Activated CD4-positive, alpha-beta T cell treated with anti-CD3 and anti-CD28 coated beads, Interleukin-2, amount 10 ng/mL, durations not matched to agents 7 days and 5 days (primary cell): ENCODE measurements around the gene NVL. TPM values are rescaled to one million over a fixed set of nuclear protein-coding genes. Genes with fewer than 3 reads are reported as not detected.
"Not testable (repeated sequence)": the region's sequence is repeated elsewhere in the genome, so short reads cannot be mapped to it uniquely, and the experiment has no call there.

Experiments used
- CTCF ChIA-PET: fragments of 350-600 bp; sonication (Branson Sonifier 250); formaldehyde crosslinking; loops from one replicate; lab custom pipeline; 2021; ENCODE audit warnings: antibody characterized with exemption; lab: Charles Lee
- POLR2A ChIA-PET: fragments of 350-600 bp; sonication (Branson Sonifier 250); formaldehyde crosslinking; loops from one replicate; lab custom pipeline; 2021; ENCODE audit warnings: antibody characterized with exemption; lab: Charles Lee
- DNase-seq: peaks from one replicate; pipeline ENCODE4 v3.0.0-alpha.2; 2020
- H3K27ac Mint-ChIP-seq: one replicate; pipeline ENCODE4 v1.8.0; 2021; ENCODE audit warnings: mild to moderate bottlenecking, moderate library complexity, mixed read lengths
- H3K27me3 Mint-ChIP-seq: one replicate; pipeline ENCODE4 v1.8.0; 2021; ENCODE audit warnings: mixed read lengths
- H3K36me3 Mint-ChIP-seq: one replicate; pipeline ENCODE4 v1.8.0; 2021; ENCODE audit warnings: low read depth, mixed read lengths
- H3K4me1 Mint-ChIP-seq: one replicate; pipeline ENCODE4 v1.8.0; 2021; ENCODE audit warnings: mixed read lengths
- H3K4me3 Mint-ChIP-seq: one replicate; pipeline ENCODE4 v1.8.0; 2021; ENCODE audit warnings: mild to moderate bottlenecking, moderate library complexity, mixed read lengths
- H3K9me3 Mint-ChIP-seq: one replicate; pipeline ENCODE4 v1.8.0; 2021; ENCODE audit warnings: mixed read lengths
- total RNA-seq, 2 experiments: library from RNA; stranded (reverse); gene quantifications; one replicate each; pipeline ENCODE4 v1.2.3, GENCODE V29; 2021

NVL gene
- total RNA-seq, 2 experiments from 2014 or later: 41.6 to 43.5 TPM

- DNase-seq: no peak
- Mint-ChIP-seq H3K36me3 (no peaks in the 10 kb centered on the region), H3K27ac (no peak overlapping the region), H3K4me1 (peaks cover 2% of the 10 kb centered on the region), H3K9me3 (no peaks in the 10 kb centered on the region), H3K27me3 (no peaks in the 10 kb centered on the region), H3K4me3 (no peak overlapping the region)
- POLR2A ChIA-PET: no interaction called here
- CTCF ChIA-PET: interaction anchor here (0.6 to 1.1 kb wide), 3 partner anchors 25 to 244 kb away, joined by 3 to 4 read pairs (median 3); no protein-coding TSS in a partner anchor
These were observed 116.4 kb downstream of the NVL start for GRCh38 chr1:224213438-224214119.

GRCh38 chr1:224212618-224213061 is 117.3 kb downstream of the NVL start:
- no peaks in the 10 kb centered on the region for H3K27me3 Mint-ChIP-seq
- no peak for DNase-seq
- no peak overlapping the region for H3K27ac Mint-ChIP-seq
- H3K9me3 Mint-ChIP-seq: no peaks in the 10 kb centered on the region
- CTCF ChIA-PET: interaction anchor here (0.8 to 1.1 kb wide), 3 partner anchors 26 to 62 kb away, joined by 3 to 4 read pairs (median 3); no protein-coding TSS in a partner anchor
- H3K4me1 Mint-ChIP-seq: no peaks in the 10 kb centered on the region
- POLR2A ChIA-PET: no interaction called here
- no peak overlapping the region for H3K4me3 Mint-ChIP-seq
- H3K36me3 Mint-ChIP-seq: no peaks in the 10 kb centered on the region

GRCh38 chr1:224211206-224211962 is 118.6 kb downstream of the NVL start:
- Mint-ChIP-seq H3K27me3 (no peaks in the 10 kb centered on the region), H3K4me1 (no peaks in the 10 kb centered on the region), H3K9me3 (no peaks in the 10 kb centered on the region), H3K36me3 (no peaks in the 10 kb centered on the region), H3K4me3 (no peak overlapping the region), H3K27ac (peak overlapping the region; percentile 13)
- DNase-seq: no peak
- POLR2A ChIA-PET: no interaction called here
- CTCF ChIA-PET: no interaction called here

- Mint-ChIP-seq H3K4me1 (peaks cover 15% of the 10 kb centered on the region), H3K27ac (peak overlapping the region; percentile 31)
- POLR2A ChIA-PET, H3K4me3 Mint-ChIP-seq, H3K9me3 Mint-ChIP-seq, DNase-seq, H3K36me3 Mint-ChIP-seq, H3K27me3 Mint-ChIP-seq: not testable (repeated sequence)
- CTCF ChIA-PET: interaction anchor here (1.0 to 1.3 kb wide), 2 partner anchors 11 to 28 kb away, joined by 3 to 5 read pairs; no protein-coding TSS in a partner anchor
These were observed 123.9 kb downstream of the NVL start for GRCh38 chr1:224205931-224206538.

GRCh38 chr1:224205438-224205840 is 124.5 kb downstream of the NVL start:
- H3K4me3 Mint-ChIP-seq: no peak overlapping the region

GRCh38 chr1:224203243-224204016 is 126.5 kb downstream of the NVL start:
- Mint-ChIP-seq H3K27me3 (no peaks in the 10 kb centered on the region), H3K27ac (peak overlapping the region; percentile 57), H3K36me3 (no peaks in the 10 kb centered on the region), H3K9me3 (no peaks in the 10 kb centered on the region), H3K4me1 (peaks cover 17% of the 10 kb centered on the region), H3K4me3 (no peak overlapping the region)
- ChIA-PET CTCF (interaction anchor here (0.6 to 1.0 kb wide), 3 partner anchors 14 to 161 kb away, joined by 3 to 4 read pairs (median 4); no protein-coding TSS in a partner anchor), POLR2A (no interaction called here)
- DNase-seq: no peak

More at GRCh38 chr1:224205438-224205840, 124.5 kb downstream of the NVL start:
- DNase-seq: no peak
- ChIA-PET POLR2A (no interaction called here), CTCF (interaction anchor here (1.0 to 1.3 kb wide), 4 partner anchors 11 to 124 kb away, joined by 3 to 5 read pairs (median 3); no protein-coding TSS in a partner anchor)
- Mint-ChIP-seq H3K27me3 (no peaks in the 10 kb centered on the region), H3K36me3 (no peaks in the 10 kb centered on the region), H3K4me1 (peaks cover 15% of the 10 kb centered on the region), H3K9me3 (no peaks in the 10 kb centered on the region), H3K27ac (no peak overlapping the region)

GRCh38 chr1:224201853-224202252 is 128.1 kb downstream of the NVL start:
- ChIA-PET POLR2A (no interaction called here), CTCF (interaction anchor here (0.6 to 1.5 kb wide), 3 partner anchors 22 to 86 kb away, joined by 3 to 4 read pairs (median 3); no protein-coding TSS in a partner anchor)
- Mint-ChIP-seq H3K27ac (no peak overlapping the region), H3K27me3 (no peaks in the 10 kb centered on the region), H3K9me3 (no peaks in the 10 kb centered on the region), H3K4me3 (no peak overlapping the region), H3K4me1 (peaks cover 19% of the 10 kb centered on the region), H3K36me3 (no peaks in the 10 kb centered on the region)
- DNase-seq: no peak

GRCh38 chr1:224201383-224201782 is 128.6 kb downstream of the NVL start:
- DNase-seq: no peak
- no peaks in the 10 kb centered on the region for H3K36me3 Mint-ChIP-seq
- no peak overlapping the region for H3K4me3 Mint-ChIP-seq
- POLR2A ChIA-PET: no interaction called here
- no peaks in the 10 kb centered on the region for H3K27me3 Mint-ChIP-seq
- H3K27ac Mint-ChIP-seq: no peak overlapping the region
- H3K9me3 Mint-ChIP-seq: no peaks in the 10 kb centered on the region
- H3K4me1 Mint-ChIP-seq: peaks cover 19% of the 10 kb centered on the region
- CTCF ChIA-PET: interaction anchor here (0.6 to 1.5 kb wide), 3 partner anchors 22 to 85 kb away, joined by 3 to 4 read pairs (median 3); no protein-coding TSS in a partner anchor

- DNase-seq: no peak
- Mint-ChIP-seq H3K36me3 (peaks cover 5% of the 10 kb centered on the region), H3K27ac (peak overlapping the region; percentile 25), H3K9me3 (no peaks in the 10 kb centered on the region), H3K4me3 (no peak overlapping the region), H3K27me3 (no peaks in the 10 kb centered on the region), H3K4me1 (peaks cover 15% of the 10 kb centered on the region)
- CTCF ChIA-PET: interaction anchor here (0.6 kb wide), 1 partner anchor 123 kb away, joined by 3 read pairs; no protein-coding TSS in a partner anchor
- POLR2A ChIA-PET: no interaction called here
These were observed 130.3 kb downstream of the NVL start for GRCh38 chr1:224199679-224200078.

GRCh38 chr1:224198572-224198971 is 131.4 kb downstream of the NVL start:
- Mint-ChIP-seq H3K9me3 (no peaks in the 10 kb centered on the region), H3K36me3 (peaks cover 11% of the 10 kb centered on the region), H3K4me1 (peaks cover 13% of the 10 kb centered on the region), H3K27ac (no peak overlapping the region), H3K4me3 (no peak overlapping the region), H3K27me3 (no peaks in the 10 kb centered on the region)
- ChIA-PET CTCF (no interaction called here), POLR2A (no interaction called here)
- DNase-seq: no peak

GRCh38 chr1:224196813-224197600 is 133.0 kb downstream of the NVL start:
- DNase-seq: no peak
- Mint-ChIP-seq H3K4me1 (peaks cover 20% of the 10 kb centered on the region), H3K27ac (no peak overlapping the region), H3K27me3 (no peaks in the 10 kb centered on the region), H3K4me3 (no peak overlapping the region), H3K9me3 (no peaks in the 10 kb centered on the region), H3K36me3 (peaks cover 20% of the 10 kb centered on the region)
- CTCF ChIA-PET: interaction anchor here (1.4 kb wide), 1 partner anchor 10 kb away, joined by 3 read pairs; no protein-coding TSS in a partner anchor
- POLR2A ChIA-PET: no interaction called here
